Smooth muscle cell (in vitro differentiated cells): ENCODE data around the gene EID3. TPM values are rescaled to one million over a fixed set of nuclear protein-coding genes. Genes with fewer than 3 reads are reported as not detected.

Experiments
- DNase-seq: peaks from one replicate; lab custom pipeline; 2025; ENCODE audit not compliant: unreplicated experiment; lab: John Stamatoyannopoulos, UW
- H2AFZ ChIP-seq: fragments of 200-600 bp; sonication (generic); 2 replicates; pipeline ENCODE4 v1.6.0; 2016; ENCODE audit warnings: antibody characterized with exemption, low read depth, mild to moderate bottlenecking
- H3F3A ChIP-seq: fragments of 200-600 bp; sonication (generic); 2 replicates; pipeline ENCODE4 v1.6.0; 2017; ENCODE audit warnings: antibody characterized with exemption, low read depth
- H3K27ac ChIP-seq: fragments of 200-600 bp; sonication (generic); 2 replicates; pipeline ENCODE4 v1.5.1; 2016; ENCODE audit warnings: low read depth, mild to moderate bottlenecking
- H3K27me3 ChIP-seq: fragments of 200-600 bp; sonication (generic); 2 replicates; pipeline ENCODE4 v1.6.1; 2016; ENCODE audit warnings: low read depth, mild to moderate bottlenecking
- H3K36me3 ChIP-seq: fragments of 200-600 bp; sonication (generic); 2 replicates; pipeline ENCODE4 v1.5.1; 2016; ENCODE audit warnings: low read depth
- H3K4me1 ChIP-seq: fragments of 200-600 bp; sonication (generic); 2 replicates; pipeline ENCODE4 v1.5.1; 2016; ENCODE audit warnings: low read depth
- H3K4me2 ChIP-seq: fragments of 200-600 bp; sonication (generic); 2 replicates; pipeline ENCODE4 v1.6.0; 2016; ENCODE audit warnings: mild to moderate bottlenecking
- H3K4me3 ChIP-seq: fragments of 200-600 bp; sonication (generic); 2 replicates; pipeline ENCODE4 v1.5.1; 2016; ENCODE audit warnings: mild to moderate bottlenecking
- H3K79me2 ChIP-seq: fragments of 200-600 bp; sonication (generic); 2 replicates; pipeline ENCODE4 v1.6.0; 2016; ENCODE audit warnings: low read depth, mild to moderate bottlenecking
- H3K9ac ChIP-seq: fragments of 200-600 bp; sonication (generic); 2 replicates; pipeline ENCODE4 v1.6.0; 2016; ENCODE audit warnings: low read depth
- H3K9me3 ChIP-seq: fragments of 200-600 bp; sonication (generic); replicated peaks from 2 replicates; pipeline ENCODE4 v1.5.1; 2016; ENCODE audit warnings: low read depth
- H4K20me1 ChIP-seq: fragments of 200-600 bp; sonication (generic); 2 replicates; pipeline ENCODE4 v1.6.0; 2016; ENCODE audit warnings: low read depth
- WGBS: methylation state at CpG from one replicate; pipeline ENCODE4 v1.1.7; 2016; ENCODE audit warnings: low lambda C conversion rate; 5-methylcytosine and 5-hydroxymethylcytosine counted together
- polyA plus RNA-seq: library from polyadenylated mRNA; unstranded; fragments of >200 nt; fragmentation: Nextera tagmentation; extraction: Ambion mirVana; gene quantifications from 2 replicates; pipeline ENCODE4 v1.2.1, GENCODE V29; 2016
- total RNA-seq: library from RNA; depleted of rRNA; stranded (reverse); fragments of >200 nt; gene quantifications from 2 replicates; pipeline ENCODE4 v1.2.3, GENCODE V29; 2014
- TF ChIP-seq, protein P1 (sequence below): fragments of 200-600 bp; sonication (generic); IDR thresholded peaks from 2 replicates; pipeline ENCODE4 v1.5.1; 2017; ENCODE audit warnings: borderline replicate concordance, mild to moderate bottlenecking, antibody characterized with exemption; ENCODE audit not compliant: insufficient read depth, poor library complexity, severe bottlenecking

The EID3 gene
- total and polyA plus RNA-seq, 2 experiments from 2014 or later, result 1.5 to 4.0 TPM

DNA sequence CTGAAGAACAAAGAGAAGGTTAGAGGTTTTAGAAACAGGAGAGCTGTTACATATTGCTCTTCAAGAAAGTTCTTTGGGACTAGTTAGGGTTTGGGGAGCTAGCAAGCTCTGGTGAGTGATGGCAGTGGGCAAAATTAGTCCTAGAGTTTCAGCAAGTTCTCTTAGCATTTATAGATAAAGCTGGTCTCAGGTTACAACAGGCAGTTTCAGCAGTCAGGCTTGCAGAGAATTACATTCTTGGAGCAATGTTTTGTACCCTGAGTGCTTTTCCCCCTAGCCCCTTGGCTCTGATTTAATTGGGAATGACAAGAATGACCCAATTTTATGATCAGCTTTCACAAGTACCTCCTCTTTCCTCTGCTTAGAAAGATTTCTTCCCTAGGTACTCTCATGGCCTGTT, 21.4 kb upstream of the EID3 start:
- Histone ChIP-seq H3K4me1 (peaks cover 11% of the 10 kb centered on the region), H2AFZ (no peak overlapping the region), H3K27ac (peak overlapping the region; percentile 25), H3F3A (peaks cover 9% of the 10 kb centered on the region), H3K9me3 (no peaks in the 10 kb centered on the region), H3K79me2 (no peaks in the 10 kb centered on the region), H3K4me3 (no peak overlapping the region), H3K4me2 (no peak overlapping the region), H4K20me1 (no peaks in the 10 kb centered on the region), H3K9ac (no peak overlapping the region), H3K36me3 (no peaks in the 10 kb centered on the region), H3K27me3 (no peaks in the 10 kb centered on the region)
- TF ChIP-seq, protein P1, sequence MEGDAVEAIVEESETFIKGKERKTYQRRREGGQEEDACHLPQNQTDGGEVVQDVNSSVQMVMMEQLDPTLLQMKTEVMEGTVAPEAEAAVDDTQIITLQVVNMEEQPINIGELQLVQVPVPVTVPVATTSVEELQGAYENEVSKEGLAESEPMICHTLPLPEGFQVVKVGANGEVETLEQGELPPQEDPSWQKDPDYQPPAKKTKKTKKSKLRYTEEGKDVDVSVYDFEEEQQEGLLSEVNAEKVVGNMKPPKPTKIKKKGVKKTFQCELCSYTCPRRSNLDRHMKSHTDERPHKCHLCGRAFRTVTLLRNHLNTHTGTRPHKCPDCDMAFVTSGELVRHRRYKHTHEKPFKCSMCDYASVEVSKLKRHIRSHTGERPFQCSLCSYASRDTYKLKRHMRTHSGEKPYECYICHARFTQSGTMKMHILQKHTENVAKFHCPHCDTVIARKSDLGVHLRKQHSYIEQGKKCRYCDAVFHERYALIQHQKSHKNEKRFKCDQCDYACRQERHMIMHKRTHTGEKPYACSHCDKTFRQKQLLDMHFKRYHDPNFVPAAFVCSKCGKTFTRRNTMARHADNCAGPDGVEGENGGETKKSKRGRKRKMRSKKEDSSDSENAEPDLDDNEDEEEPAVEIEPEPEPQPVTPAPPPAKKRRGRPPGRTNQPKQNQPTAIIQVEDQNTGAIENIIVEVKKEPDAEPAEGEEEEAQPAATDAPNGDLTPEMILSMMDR, result no peak
- DNase-seq, result no peak

DNA sequence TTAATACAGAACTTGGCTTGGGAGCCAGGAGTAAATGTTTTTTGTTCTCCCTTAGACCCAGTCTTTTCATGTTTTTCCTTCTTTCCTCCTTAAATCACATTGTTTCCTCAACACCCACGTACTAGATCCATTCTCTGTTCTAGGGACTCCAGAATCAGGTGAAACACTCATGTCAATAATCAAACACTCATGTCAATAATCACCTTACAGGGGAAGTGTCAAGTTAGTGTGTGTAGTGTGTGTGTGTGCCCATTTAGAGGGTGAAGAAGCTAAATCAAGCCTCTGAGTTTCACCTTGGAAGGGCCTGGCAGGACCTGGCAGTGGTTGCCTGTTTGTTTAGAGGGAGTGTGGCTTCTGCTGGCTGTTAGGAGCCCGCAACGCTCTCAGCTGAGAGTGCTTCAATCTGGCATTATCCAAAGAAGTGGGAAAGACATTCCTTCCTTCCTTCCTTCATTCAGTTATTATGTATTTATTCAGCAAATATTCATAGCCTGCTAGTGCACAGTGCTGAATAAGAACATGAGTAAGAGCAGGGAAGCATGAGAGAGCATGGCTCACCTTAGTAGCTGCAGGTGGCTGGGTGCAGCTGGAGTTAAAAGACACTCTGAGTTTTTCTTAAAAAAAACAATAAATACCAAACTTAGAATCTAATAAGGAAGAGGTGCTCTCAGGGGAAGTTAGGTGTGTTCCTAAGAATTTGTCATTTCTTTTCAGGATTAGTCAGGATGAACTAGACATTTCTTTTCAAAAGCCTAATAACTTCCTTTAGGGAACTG, 17.6 kb upstream of the EID3 start:
- WGBS, result 81% methylated on average over 3 of the region's 3 CpGs
- H3K4me3 ChIP-seq, result peak overlapping the region; percentile 78
- peak overlapping the region; percentile 84 for H3K4me2 ChIP-seq
- H3K27me3 ChIP-seq, result no peaks in the 10 kb centered on the region
- peaks cover 27% of the 10 kb centered on the region for H4K20me1 ChIP-seq
- H3F3A ChIP-seq, result peaks cover 9% of the 10 kb centered on the region
- peak overlapping the region; percentile 98 for H3K27ac ChIP-seq
- H2AFZ ChIP-seq, result peak overlapping the region; percentile 73
- H3K9ac ChIP-seq, result peak overlapping the region; percentile 91
- peaks cover 24% of the 10 kb centered on the region for H3K4me1 ChIP-seq
- no peak for DNase-seq
- H3K79me2 ChIP-seq, result peaks cover 34% of the 10 kb centered on the region
- no peaks in the 10 kb centered on the region for H3K36me3 ChIP-seq
- TF ChIP-seq, protein P1, result no peak
- H3K9me3 ChIP-seq, result no peaks in the 10 kb centered on the region

GRCh38 chr12:104286516-104287482, 16.7 kb upstream of the EID3 start:
- TF ChIP-seq, protein P1, result no peak
- H3F3A ChIP-seq, result peaks cover 9% of the 10 kb centered on the region
- H3K9ac ChIP-seq, result peak overlapping the region; percentile 91
- peak overlapping the region; percentile 78 for H3K4me3 ChIP-seq
- H3K9me3 ChIP-seq, result no peaks in the 10 kb centered on the region
- H4K20me1 ChIP-seq, result peaks cover 34% of the 10 kb centered on the region
- H3K4me2 ChIP-seq, result peak overlapping the region; percentile 84
- peaks cover 24% of the 10 kb centered on the region for H3K4me1 ChIP-seq
- H2AFZ ChIP-seq, result peak overlapping the region; percentile 73
- DNase-seq, result peak; percentile 69
- no peaks in the 10 kb centered on the region for H3K36me3 ChIP-seq
- H3K27me3 ChIP-seq, result no peaks in the 10 kb centered on the region
- H3K27ac ChIP-seq, result peak overlapping the region; percentile 98
- 2% methylated on average over 40 of the region's 40 CpGs for WGBS
- peaks cover 42% of the 10 kb centered on the region for H3K79me2 ChIP-seq
